Measurements from ENCODE around the gene PLB1. TPM values are rescaled to one million over a fixed set of nuclear protein-coding genes. Genes with fewer than 3 reads are reported as not detected.

Gene PLB1
- total and polyA plus RNA-seq, 2 experiments from 2014 or later: 0.06 to 0.21 TPM

- no peak for TF ChIP-seq ZNF462 (CRISPR knock-in tag; IDR thresholded peaks at IDR 0.05)
- TF ChIP-seq JUNB (IDR thresholded peaks at IDR 0.05; ENCODE audit: unreplicated experiment): no peak
- TF ChIP-seq CTCF (conservative IDR thresholded peaks at IDR 0.05; ENCODE audit: low read depth in 2 of 2): no peak
- no peak for TF ChIP-seq ZNF331 (CRISPR knock-in tag; IDR thresholded peaks at IDR 0.05; ENCODE audit: low read depth)
- no peak for TF ChIP-seq ZNF114 (CRISPR knock-in tag; IDR thresholded peaks at IDR 0.05)
Observed at GRCh38 chr2:28644760-28645159, 148.9 kb downstream of the PLB1 start (continued).

GRCh38 chr2:28645553-28645952, 149.7 kb downstream of the PLB1 start:
- Histone ChIP-seq H3K79me2 (replicated peaks; ENCODE audit: insufficient read depth) (no peaks in the 10 kb centered on the region), H3K4me1 (ENCODE audit: insufficient read depth) (no peaks in the 10 kb centered on the region), H4K20me1 (replicated peaks; ENCODE audit: insufficient read depth) (no peaks in the 10 kb centered on the region), H3K9me2 (ENCODE audit: insufficient read depth) (no peaks in the 10 kb centered on the region), H3K36me3 (ENCODE audit: insufficient read depth) (no peaks in the 10 kb centered on the region), H3K4me2 (no peak overlapping the region), H3K4me3 (no peak overlapping the region), H3K27me3 (ENCODE audit: insufficient read depth) (no peaks in the 10 kb centered on the region), H2AFZ (no peak overlapping the region), H3F3A (replicated peaks; ENCODE audit: low read depth) (no peaks in the 10 kb centered on the region), H3K27ac (ENCODE audit: low read depth) (no peak overlapping the region)
- no peak for DNase-seq (ENCODE audit: low spot score)
- H3K36me3 Mint-ChIP-seq (ENCODE audit: low read depth): no peaks in the 10 kb centered on the region
- peaks cover 17% of the 10 kb centered on the region for H3K4me1 Mint-ChIP-seq
- H3K27ac Mint-ChIP-seq: no peak overlapping the region
- H3K9me3 Mint-ChIP-seq: no peaks in the 10 kb centered on the region
- H3K4me3 Mint-ChIP-seq: no peak overlapping the region
- no peak for ATAC-seq
- peaks cover 6% of the 10 kb centered on the region for H3K27me3 Mint-ChIP-seq (ENCODE audit: insufficient read depth, low read depth, poor library complexity)
- TF ChIP-seq ZNF462 (CRISPR knock-in tag; IDR thresholded peaks at IDR 0.05) (no peak), ETS1 (IDR thresholded peaks at IDR 0.05) (no peak), ZNF331 (CRISPR knock-in tag; IDR thresholded peaks at IDR 0.05; ENCODE audit: low read depth) (no peak), EZH2 (IDR thresholded peaks at IDR 0.05; ENCODE audit: low read depth, unreplicated experiment) (no peak)
